ENCODE measurements around the gene EIF2B4. TPM values are rescaled to one million over a fixed set of nuclear protein-coding genes. Genes with fewer than 3 reads are reported as not detected.
A peak's percentile ranks its signal among the peaks of the same experiment; 100 is the strongest.

Gene EIF2B4
- polyA plus RNA-seq, 3 donors = 29.5 to 42.3 (median 39.3) TPM

DNA sequence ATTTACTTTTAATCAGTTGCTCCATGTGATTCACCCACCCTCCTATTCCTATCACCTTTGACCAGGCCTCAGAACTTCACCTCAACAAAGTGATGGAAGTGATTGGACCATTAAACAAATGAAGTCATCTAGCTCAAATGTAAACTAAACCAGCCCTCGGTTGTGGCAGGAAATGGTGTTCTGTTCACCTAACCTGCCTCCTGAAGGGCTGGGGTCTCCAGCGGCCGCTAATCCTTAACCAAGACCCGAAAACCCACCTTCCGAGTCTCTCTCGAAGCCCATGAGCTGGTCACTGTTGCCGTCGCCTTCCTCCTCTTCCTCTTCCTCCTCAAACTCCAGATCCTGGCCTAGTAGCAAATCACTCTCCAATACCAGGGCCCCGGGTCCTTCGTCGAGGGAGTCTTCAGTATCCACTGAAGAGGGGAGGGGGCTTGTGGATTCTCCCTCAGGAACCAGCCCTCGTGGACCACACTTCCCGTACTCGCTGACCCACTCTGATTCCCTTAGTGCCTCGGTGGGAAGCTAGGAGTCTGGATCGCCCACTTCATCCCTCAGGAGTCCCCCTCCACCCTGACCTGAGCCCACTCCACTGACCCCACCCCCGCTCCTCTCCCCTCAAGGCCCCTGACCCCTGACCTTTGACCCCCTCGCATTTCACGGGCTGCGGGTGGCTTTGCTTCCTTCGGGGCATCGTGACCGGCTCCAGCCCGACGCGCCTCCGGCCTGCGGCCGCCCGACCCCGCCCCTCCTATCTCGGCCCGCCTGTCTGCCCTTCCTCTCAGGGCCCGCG lies 9.9 kb upstream of the EIF2B4 start:
- peak overlapping the region; percentile 81 for H3K4me2 ChIP-seq (replicated peaks; ENCODE audit: extremely low read depth, low read length, poor library complexity, severe bottlenecking)
- peak overlapping the region; percentile 67 to 78 (median 68) for H3K4me3 ChIP-seq (replicated peaks in 1 of 3; ENCODE audit: low read depth in 2 of 3, low read length in 3 of 3)
- no peaks in the 10 kb centered on the region for H3K27me3 ChIP-seq (ENCODE audit: control insufficient read depth in 2 of 2, insufficient read depth in 2 of 2, low read length in 2 of 2)
- intact Hi-C loops (cut with micrococcal nuclease) = loop anchor here (1.0 to 10.0 kb wide), 3 partner anchors 9 to 115 kb away; partner anchors contain the start of genes FNDC4 (in 2 of the 2), GCKR (in 2 of the 2), EIF2B4 (in 1 of the 2) and SNX17 (in 1 of the 2)
- Mint-ChIP-seq H3K27me3 (ENCODE audit: low read depth in 3 of 3) (peaks cover 0 to 3% (median 1%) of the 10 kb centered on the region in 3 donors), H3K27ac (peak overlapping the region; percentile 93 to 98 (median 96)), H3K36me3 (peaks cover 53 to 66% of the 10 kb centered on the region in 2 donors), H3K4me3 (peak overlapping the region; percentile 86 to 91), H3K9me3 (peaks cover 0 to 2% (median 0%) of the 10 kb centered on the region in 7 donors), H3K4me1 (peaks cover 29% of the 10 kb centered on the region)
- peak; percentile 58 to 75 (median 70) for DNase-seq
- H3K9me3 ChIP-seq (replicated peaks in 1 of 2; ENCODE audit: control insufficient read depth in 1 of 2, insufficient read depth in 1 of 2, low read length in 2 of 2) = no peaks in the 10 kb centered on the region
- H3K27ac ChIP-seq (ENCODE audit: low read depth in 1 of 2, low read length in 2 of 2) = peak overlapping the region; percentile 79 to 96
- H3K79me2 ChIP-seq (ENCODE audit: insufficient read depth, low read length) = peaks cover 32% of the 10 kb centered on the region
- peak overlapping the region; percentile 86 for H3K9ac ChIP-seq (ENCODE audit: insufficient read depth, low read length, poor library complexity, severe bottlenecking)
- 0% methylated on average over 28 of the region's 35 CpGs for WGBS (ENCODE audit: insufficient coverage)
- peak overlapping the region; percentile 90 for H2AFZ ChIP-seq (ENCODE audit: insufficient read depth, low read depth, low read length, poor library complexity, severe bottlenecking)
- H3K4me1 ChIP-seq (ENCODE audit: control insufficient read depth in 1 of 2, insufficient read depth in 2 of 2, low read length in 2 of 2) = peaks cover 18 to 38% of the 10 kb centered on the region in 2 donors
- TF ChIP-seq CTCF (IDR thresholded peaks at IDR 0.05) = no peak
- peaks cover 61 to 71% of the 10 kb centered on the region in 2 donors for H3K36me3 ChIP-seq (replicated peaks in 1 of 2; ENCODE audit: control insufficient read depth in 1 of 2, insufficient read depth in 2 of 2, low read length in 2 of 2)
- H4K20me1 ChIP-seq (ENCODE audit: insufficient read depth, low read length) = peaks cover 40% of the 10 kb centered on the region

GRCh38 chr2:27379383-27379835 lies 9.3 kb upstream of the EIF2B4 start:
- Histone ChIP-seq H3K4me2 (replicated peaks; ENCODE audit: extremely low read depth, low read length, poor library complexity, severe bottlenecking) (peak overlapping the region; percentile 81), H3K4me3 (replicated peaks in 1 of 3; ENCODE audit: low read depth in 2 of 3, low read length in 3 of 3) (peak overlapping the region; percentile 67 to 78 (median 68)), H3K9ac (ENCODE audit: insufficient read depth, low read length, poor library complexity, severe bottlenecking) (peak overlapping the region; percentile 86), H3K4me1 (ENCODE audit: control insufficient read depth in 1 of 2, insufficient read depth in 2 of 2, low read length in 2 of 2) (peaks cover 18 to 38% of the 10 kb centered on the region in 2 donors), H3K9me3 (replicated peaks in 1 of 2; ENCODE audit: control insufficient read depth in 1 of 2, insufficient read depth in 1 of 2, low read length in 2 of 2) (no peaks in the 10 kb centered on the region), H3K36me3 (replicated peaks in 1 of 2; ENCODE audit: control insufficient read depth in 1 of 2, insufficient read depth in 2 of 2, low read length in 2 of 2) (peaks cover 61 to 71% of the 10 kb centered on the region in 2 donors), H3K79me2 (ENCODE audit: insufficient read depth, low read length) (peaks cover 38% of the 10 kb centered on the region), H4K20me1 (ENCODE audit: insufficient read depth, low read length) (peaks cover 45% of the 10 kb centered on the region), H3K27me3 (ENCODE audit: control insufficient read depth in 2 of 2, insufficient read depth in 2 of 2, low read length in 2 of 2) (no peaks in the 10 kb centered on the region), H2AFZ (ENCODE audit: insufficient read depth, low read depth, low read length, poor library complexity, severe bottlenecking) (peak overlapping the region; percentile 90), H3K27ac (ENCODE audit: low read depth in 1 of 2, low read length in 2 of 2) (peak overlapping the region; percentile 79 to 96)
- DNase-seq = no peak
- H3K36me3 Mint-ChIP-seq = peaks cover 54 to 66% of the 10 kb centered on the region in 2 donors
- H3K9me3 Mint-ChIP-seq = peaks cover 0 to 2% (median 0%) of the 10 kb centered on the region in 7 donors
- peaks cover 29% of the 10 kb centered on the region for H3K4me1 Mint-ChIP-seq
- H3K27me3 Mint-ChIP-seq (ENCODE audit: low read depth in 3 of 3) = peaks cover 0 to 3% (median 1%) of the 10 kb centered on the region in 3 donors
- intact Hi-C loops (cut with micrococcal nuclease) = loop anchor here in 1 of 2 donors (10.0 kb wide), 1 partner anchor 115 kb away; the partner anchor contains the start of genes FNDC4 and GCKR
- peak overlapping the region; percentile 93 to 98 (median 96) for H3K27ac Mint-ChIP-seq
- TF ChIP-seq CTCF (IDR thresholded peaks at IDR 0.05) = no peak
- H3K4me3 Mint-ChIP-seq = peak overlapping the region; percentile 86 to 91
- no CpG with 5 or more reads among the region's 2 CpGs for WGBS (ENCODE audit: insufficient coverage)

Measured in CD14-positive monocyte (primary cell).